GM13976 (cell line): ENCODE measurements around the gene DSCAM.

Source experiments
- DNase-seq: peaks from one replicate; pipeline ENCODE4 v3.0.0; 2012; ENCODE audit warnings: low spot score
- CTCF ChIP-seq: IDR thresholded peaks from 2 replicates; pipeline ENCODE4 v1.5.1; 2012; ENCODE audit warnings: borderline replicate concordance, mild to moderate bottlenecking; ENCODE audit not compliant: insufficient read depth; ENCODE audit errors: extremely low read depth, missing control alignments, control extremely low read depth
- in situ Hi-C: fragments of 300-500 bp; cut with MboI; formaldehyde crosslinking; loops from one replicate; pipeline ENCODE4 v1.12.0; 2022; ENCODE audit warnings: low sequenced_read_pairs, mixed read lengths, inconsistent platforms; ENCODE audit not compliant: unreplicated experiment

DSCAM gene

GRCh38 chr21:40372506-40372905 lies 474.5 kb downstream of the DSCAM start:
- no peak for TF ChIP-seq CTCF
- DNase-seq, result no peak
- in situ Hi-C loops, result no loop called here

- no peak for DNase-seq
- in situ Hi-C loops, result no loop called here
- TF ChIP-seq CTCF, result no peak
Measured at GRCh38 chr21:40371329-40371728, 475.6 kb downstream of the DSCAM start.

GRCh38 chr21:40356644-40357043 lies 490.3 kb downstream of the DSCAM start:
- in situ Hi-C loops, result no loop called here
- no peak for TF ChIP-seq CTCF
- no peak for DNase-seq

GRCh38 chr21:40355076-40355475 lies 491.9 kb downstream of the DSCAM start:
- no peak for TF ChIP-seq CTCF
- in situ Hi-C loops, result no loop called here
- no peak for DNase-seq

GRCh38 chr21:40351006-40351405 lies 496.0 kb downstream of the DSCAM start:
- in situ Hi-C loops, result no loop called here
- TF ChIP-seq CTCF, result no peak
- DNase-seq, result no peak

- no peak for TF ChIP-seq CTCF
- in situ Hi-C loops, result no loop called here
- no peak for DNase-seq
Measured at GRCh38 chr21:40349591-40349990, 497.4 kb downstream of the DSCAM start.

GRCh38 chr21:40345711-40346321 lies 501.1 kb downstream of the DSCAM start:
- DNase-seq, result no peak
- in situ Hi-C loops, result no loop called here
- no peak for TF ChIP-seq CTCF
